Measurements from ENCODE around the gene CCNYL1.

The CCNYL1 gene

GRCh38 chr2:207767461-207768167, 56.2 kb downstream of the CCNYL1 start:
- no peak for DNase-seq

GRCh38 chr2:207768168-207768865, 56.9 kb downstream of the CCNYL1 start:
- no peak for DNase-seq

GRCh38 chr2:207768866-207769596, 57.6 kb downstream of the CCNYL1 start:
- no peak for DNase-seq

GRCh38 chr2:207770602-207771404, 59.4 kb downstream of the CCNYL1 start:
- no peak for DNase-seq

GRCh38 chr2:207771421-207771820, 60.0 kb downstream of the CCNYL1 start:
- no peak for DNase-seq

GRCh38 chr2:207772081-207772843, 60.8 kb downstream of the CCNYL1 start:
- DNase-seq, result no peak

GRCh38 chr2:207772844-207773205, 61.4 kb downstream of the CCNYL1 start:
- no peak for DNase-seq

GRCh38 chr2:207775473-207775872, 64.0 kb downstream of the CCNYL1 start:
- no peak for DNase-seq

- DNase-seq, result no peak
These were observed 65.7 kb downstream of the CCNYL1 start for GRCh38 chr2:207777124-207777523.

GRCh38 chr2:207778298-207778882, 67.0 kb downstream of the CCNYL1 start:
- DNase-seq, result no peak

GRCh38 chr2:207779523-207779922, 68.1 kb downstream of the CCNYL1 start:
- DNase-seq, result no peak

- DNase-seq, result peak; percentile 34
These were observed 71.0 kb downstream of the CCNYL1 start for GRCh38 chr2:207782238-207783030.

GRCh38 chr2:207783514-207783913, 72.1 kb downstream of the CCNYL1 start:
- DNase-seq, result no peak

GRCh38 chr2:207784898-207785297, 73.5 kb downstream of the CCNYL1 start:
- no peak for DNase-seq

- DNase-seq, result no peak
These were observed 75.6 kb downstream of the CCNYL1 start for GRCh38 chr2:207787017-207787416.

- DNase-seq, result no peak
These were observed 76.4 kb downstream of the CCNYL1 start for GRCh38 chr2:207787800-207788199.

GRCh38 chr2:207790898-207791297, 79.5 kb downstream of the CCNYL1 start:
- DNase-seq, result no peak

- no peak for DNase-seq
These were observed 80.3 kb downstream of the CCNYL1 start for GRCh38 chr2:207791579-207792243.

- peak; percentile 18 for DNase-seq
These were observed 80.9 kb downstream of the CCNYL1 start for GRCh38 chr2:207792244-207792785.
